HCT116 (cell line): ENCODE results near the gene SCNN1B. TPM values are rescaled to one million over a fixed set of nuclear protein-coding genes. Genes with fewer than 3 reads are reported as not detected.

Experiments used
- ATAC-seq: fragments of 200-7000 bp; cut with Tn5 transposase; 2 replicates; pipeline ENCODE4 v1.9.1; 2020; ENCODE audit warnings: mild to moderate bottlenecking, moderate library complexity
- BruUV-seq: library from RNA; stranded (reverse); fragments of 400-500 nt; replicated peaks from 2 replicates; lab custom pipeline; 2021; lab: Mats Ljungman, UMichigan
- CTCF ChIA-PET: fragments of 300-600 bp; sonication (Branson Sonifier 250); formaldehyde crosslinking; loops from one replicate; lab custom pipeline; 2021; ENCODE audit warnings: antibody characterized with exemption; lab: Charles Lee
- POLR2A ChIA-PET: fragments of 300-600, 350-600 bp; sonication (Branson Sonifier 250); formaldehyde crosslinking; loops from one replicate; lab custom pipeline; 2021; ENCODE audit warnings: antibody characterized with exemption; lab: Charles Lee
- RAD21 ChIA-PET, 2 experiments: fragments of 300-600 bp; sonication (Branson Sonifier 250); formaldehyde crosslinking; loops; one replicate each; lab custom pipeline; 2023; ENCODE audit warnings: low total read pairs in 2 of 2; ENCODE audit not compliant: uncharacterized antibody in 2 of 2, unreplicated experiment in 2 of 2, low non-redundant PET in 1 of 2; lab: Charles Lee
- DNase-seq: peaks from one replicate; pipeline ENCODE4 v3.0.0-alpha.2; 2010; ENCODE audit warnings: low read depth, low spot score
- H2AFZ ChIP-seq: fragments of 200-600 bp; shearing (Covaris generic), sonication (generic); 2 replicates; pipeline ENCODE4 v1.6.1; 2017; ENCODE audit warnings: low read depth, mixed run types, mixed read lengths, antibody characterized with exemption, low read length; ENCODE audit not compliant: poor library complexity, severe bottlenecking
- H3K27ac ChIP-seq: 2 replicates; pipeline ENCODE4 v1.5.1; 2012; ENCODE audit warnings: low read depth, low read length
- H3K27me3 ChIP-seq: fragments of 200-600 bp; sonication (generic); 2 replicates; pipeline ENCODE4 v1.6.1; 2016; ENCODE audit warnings: mixed run types, low read length, mixed read lengths; ENCODE audit not compliant: insufficient read depth
- H3K36me3 ChIP-seq, 2 experiments: fragments of 200-500 bp in 1 of 2; fragments of 200-600 bp in 1 of 2; sonication (Bioruptor generic) in 1 of 2; sonication (generic) in 1 of 2; 2 replicates each; pipeline versions ENCODE4 v1.5.1 to v1.6.1; 2014 to 2016; ENCODE audit warnings: low read length in 2 of 2, inconsistent platforms in 1 of 2, mixed read lengths in 1 of 2, mixed run types in 1 of 2; ENCODE audit not compliant: insufficient read depth in 2 of 2, control insufficient read depth in 1 of 2
- H3K4me1 ChIP-seq, 2 experiments: fragments of 200-600 bp in 1 of 2; sonication (generic) in 1 of 2; 2 replicates each; pipeline versions ENCODE4 v1.5.1 to v1.6.1; 2012 to 2017; ENCODE audit warnings: low read length in 2 of 2, inconsistent platforms in 1 of 2, mild to moderate bottlenecking in 1 of 2, mixed read lengths in 1 of 2, mixed run types in 1 of 2, moderate library complexity in 1 of 2; ENCODE audit not compliant: insufficient read depth in 2 of 2, control insufficient read depth in 1 of 2
- H3K4me2 ChIP-seq: fragments of 200-600 bp; sonication (generic); 2 replicates; pipeline ENCODE4 v1.6.1; 2017; ENCODE audit warnings: mixed run types, low read length, mixed read lengths
- H3K4me3 ChIP-seq, 2 experiments: fragments of 200-600 bp in 1 of 2; sonication (generic) in 1 of 2; replicated peaks in 1 of 2; 2 replicates each; pipeline ENCODE4 v1.5.1; 2011 to 2016; ENCODE audit warnings: low read length in 2 of 2, control low read depth in 1 of 2, low read depth in 1 of 2, mild to moderate bottlenecking in 1 of 2, mixed read lengths in 1 of 2, mixed run types in 1 of 2
- H3K79me2 ChIP-seq: fragments of 200-600 bp; sonication (generic); 2 replicates; pipeline ENCODE4 v1.6.1; 2017; ENCODE audit warnings: mild to moderate bottlenecking, mixed run types, low read length, moderate library complexity, mixed read lengths; ENCODE audit not compliant: insufficient read depth
- H3K9ac ChIP-seq: fragments of 200-600 bp; sonication (generic); 2 replicates; pipeline ENCODE4 v1.6.1; 2016; ENCODE audit warnings: low read length, mixed read lengths
- H3K9me2 ChIP-seq: fragments of 200-600 bp; sonication (generic), shearing (Covaris generic); 2 replicates; pipeline ENCODE4 v1.6.1; 2017; ENCODE audit warnings: mixed run types, mild to moderate bottlenecking, moderate library complexity; ENCODE audit not compliant: insufficient read depth
- H3K9me3 ChIP-seq, 2 experiments: fragments of 200-500 bp in 1 of 2; fragments of 200-600 bp in 1 of 2; sonication (Bioruptor generic) in 1 of 2; sonication (generic) in 1 of 2; 2 replicates each; pipeline ENCODE4 v1.6.1; 2014 to 2017; ENCODE audit warnings: low read length in 2 of 2, mixed read lengths in 2 of 2, inconsistent platforms in 1 of 2, low read depth in 1 of 2, mild to moderate bottlenecking in 1 of 2, mixed run types in 1 of 2, moderate library complexity in 1 of 2; ENCODE audit not compliant: control insufficient read depth in 1 of 2, insufficient read depth in 1 of 2
- H4K20me1 ChIP-seq: fragments of 200-600 bp; sonication (generic), shearing (Covaris generic); 2 replicates; pipeline ENCODE4 v1.6.1; 2017; ENCODE audit warnings: mixed run types, mild to moderate bottlenecking, moderate library complexity; ENCODE audit not compliant: insufficient read depth
- ATF3 ChIP-seq: IDR thresholded peaks from 2 replicates; pipeline ENCODE4 v1.6.1; 2012
- CBX3 ChIP-seq: IDR thresholded peaks from 2 replicates; pipeline ENCODE4 v1.6.1; 2012; ENCODE audit warnings: low read depth
- CEBPB ChIP-seq: IDR thresholded peaks from 2 replicates; pipeline ENCODE4 v1.6.1; 2012; ENCODE audit warnings: low read depth
- CTCF ChIP-seq, 3 experiments: fragments of 200-600 bp in 1 of 3; sonication (generic) in 1 of 3; IDR thresholded peaks in 2 of 3; conservative IDR thresholded peaks in 1 of 3; 2 replicates each; pipeline ENCODE4 v1.5.1; 2012 to 2017; ENCODE audit warnings: low read depth in 2 of 3, low read length in 2 of 3, antibody characterized with exemption in 1 of 3, borderline replicate concordance in 1 of 3, control low read depth in 1 of 3, mild to moderate bottlenecking in 1 of 3, mixed read lengths in 1 of 3, mixed run types in 1 of 3, moderate library complexity in 1 of 3; ENCODE audit not compliant: insufficient read depth in 1 of 3
- EGR1 ChIP-seq: IDR thresholded peaks from 2 replicates; pipeline ENCODE4 v1.6.1; 2012; ENCODE audit warnings: low read depth
- ELF1 ChIP-seq: IDR thresholded peaks from 2 replicates; pipeline ENCODE4 v1.6.1; 2012; ENCODE audit warnings: low read depth, borderline replicate concordance
- FOSL1 ChIP-seq: IDR thresholded peaks from 2 replicates; pipeline ENCODE4 v1.6.1; 2012; ENCODE audit warnings: low read depth
- JUND ChIP-seq: IDR thresholded peaks from 2 replicates; pipeline ENCODE4 v1.6.1; 2012
- MAX ChIP-seq: IDR thresholded peaks from 2 replicates; pipeline ENCODE4 v1.6.1; 2012
- POLR2AphosphoS5 ChIP-seq: IDR thresholded peaks from 2 replicates; pipeline ENCODE4 v1.6.1; 2011; ENCODE audit warnings: mild to moderate bottlenecking, low read depth, low read length, moderate library complexity
- RAD21 ChIP-seq: IDR thresholded peaks from 2 replicates; pipeline ENCODE4 v1.6.1; 2012; ENCODE audit warnings: low read depth, mild to moderate bottlenecking
- REST ChIP-seq: IDR thresholded peaks from 2 replicates; pipeline ENCODE4 v1.6.1; 2012; ENCODE audit warnings: low read depth
- SIN3A ChIP-seq: IDR thresholded peaks from 2 replicates; pipeline ENCODE4 v1.6.1; 2012; ENCODE audit warnings: low read depth
- SP1 ChIP-seq: IDR thresholded peaks from 2 replicates; pipeline ENCODE4 v1.6.1; 2012; ENCODE audit warnings: low read depth
- SRF ChIP-seq: IDR thresholded peaks from 2 replicates; pipeline ENCODE4 v1.6.1; 2012; ENCODE audit warnings: low read depth
- TCF7L2 ChIP-seq: IDR thresholded peaks from 2 replicates; pipeline ENCODE4 v1.7.0; 2011; ENCODE audit warnings: borderline replicate concordance, inconsistent platforms; ENCODE audit not compliant: insufficient read depth, insufficient read length; ENCODE audit errors: extremely low read depth
- YY1 ChIP-seq: IDR thresholded peaks from 2 replicates; pipeline ENCODE4 v1.6.1; 2011; ENCODE audit warnings: low read length, low read depth, moderate library complexity, mild to moderate bottlenecking; ENCODE audit not compliant: insufficient replicate concordance; ENCODE audit errors: extremely low read depth
- ZBTB33 ChIP-seq: IDR thresholded peaks from 2 replicates; pipeline ENCODE4 v1.6.1; 2011; ENCODE audit warnings: mild to moderate bottlenecking, low read length, moderate library complexity; ENCODE audit not compliant: insufficient replicate concordance; ENCODE audit errors: extremely low read depth
- ZFX ChIP-seq: fragments of 450-650 bp; IDR thresholded peaks from 2 replicates; pipeline ENCODE4 v1.6.1; 2017
- ZNF274 ChIP-seq: fragments of 200-500 bp; sonication (Bioruptor generic); IDR thresholded peaks from 2 replicates; pipeline ENCODE4 v1.6.1; 2014; ENCODE audit warnings: mild to moderate bottlenecking, low read depth, low read length, inconsistent platforms
- intact Hi-C: fragments of 100-400 bp; cut with micrococcal nuclease; formaldehyde crosslinking; loops from 2 replicates; pipeline ENCODE4 v1.10.0; 2022
- total RNA-seq: library from RNA; stranded (reverse); gene quantifications from one replicate; pipeline ENCODE4 v1.2.1, GENCODE V29; 2021; ENCODE audit not compliant: unreplicated experiment

SCNN1B gene
- total RNA-seq, 1 experiment from 2014 or later: 0.37 TPM

- Histone ChIP-seq H3K4me2 (no peak overlapping the region), H3K27ac (no peak overlapping the region), H3K79me2 (no peaks in the 10 kb centered on the region), H3K9ac (no peak overlapping the region), H3K4me3 (no peak overlapping the region), H3K4me1 (no peaks in the 10 kb centered on the region; a peak in 1 of 4 replicates), H3K9me2 (no peaks in the 10 kb centered on the region), H3K27me3 (0 out of 2 replicates have a peak, but pooled peaks cover 6% of the 10 kb centered on the region), H2AFZ (no peak overlapping the region), H3K36me3 (no peaks in the 10 kb centered on the region), H3K9me3 (no peaks in the 10 kb centered on the region), H4K20me1 (no peaks in the 10 kb centered on the region)
- TF ChIP-seq ZFX (no peak), REST (no peak), SRF (no peak), FOSL1 (no peak), MAX (no peak), CTCF (IDR thresholded peaks at IDR 0.05 in 2 of 3, conservative IDR thresholded peaks at IDR 0.05 in 1 of 3; ENCODE audit: borderline replicate concordance in 1 of 3, insufficient read depth in 1 of 3, low read depth in 2 of 3, low read length in 2 of 3) (no peak), CEBPB (no peak), TCF7L2 (no peak), CBX3 (no peak), EGR1 (no peak), ZNF274 (no peak), SP1 (no peak), SIN3A (no peak), ELF1 (no peak), ZBTB33 (no peak), RAD21 (no peak), JUND (no peak), ATF3 (no peak), YY1 (no peak), POLR2AphosphoS5 (no peak)
- intact Hi-C loops: no loop called here
- ChIA-PET RAD21 (no interaction called here), CTCF (no interaction called here), POLR2A (no interaction called here)
- no TSS peak for BruUV-seq
- ATAC-seq (no peak), DNase-seq (no peak)
These were observed 3.7 kb upstream of the SCNN1B start for GRCh38 chr16:23298290-23298915.
